ENCODE measurements around the gene ZMYND8.
A peak's percentile ranks its signal among the peaks of the same experiment; 100 is the strongest.
"Not testable (repeated sequence)": the region's sequence is repeated elsewhere in the genome, so short reads cannot be mapped to it uniquely, and the experiment has no call there.

Gene ZMYND8

DNA sequence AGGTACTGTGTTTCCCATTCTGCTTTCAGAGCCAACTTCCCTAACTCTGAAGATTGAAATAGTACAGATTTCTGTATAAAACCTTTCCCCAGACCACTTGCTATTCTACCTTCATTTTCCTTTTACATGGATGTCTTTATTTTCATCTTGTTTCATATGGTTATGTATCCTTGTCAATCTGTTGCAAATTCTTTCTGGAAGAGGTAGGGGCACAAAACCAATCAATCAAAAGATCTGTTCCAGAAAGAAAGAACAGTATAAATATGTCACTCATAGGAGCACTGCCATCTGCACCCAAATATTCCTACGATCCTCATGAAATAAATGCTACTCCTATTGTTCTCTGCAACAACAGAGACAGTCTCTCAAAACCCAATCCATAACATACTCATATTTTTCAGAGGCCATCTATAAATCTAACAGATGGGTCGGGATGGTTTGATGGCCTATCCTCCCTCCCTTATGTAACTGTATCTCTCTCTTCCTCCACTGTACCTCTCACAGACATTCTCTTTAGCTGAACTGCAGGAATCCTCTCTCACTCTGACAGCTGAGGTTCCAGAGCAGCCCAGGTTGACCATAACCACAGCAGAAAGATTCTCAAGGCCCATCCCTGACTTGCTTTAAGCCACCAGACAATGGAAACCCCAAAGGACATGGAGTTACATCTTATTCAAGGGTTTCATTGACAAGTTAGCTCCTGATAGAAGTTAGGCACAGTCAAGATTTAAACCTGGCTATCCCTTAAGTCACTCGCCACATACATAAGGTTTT lies 112.8 kb downstream of the ZMYND8 start:
- no peak for DNase-seq

DNA sequence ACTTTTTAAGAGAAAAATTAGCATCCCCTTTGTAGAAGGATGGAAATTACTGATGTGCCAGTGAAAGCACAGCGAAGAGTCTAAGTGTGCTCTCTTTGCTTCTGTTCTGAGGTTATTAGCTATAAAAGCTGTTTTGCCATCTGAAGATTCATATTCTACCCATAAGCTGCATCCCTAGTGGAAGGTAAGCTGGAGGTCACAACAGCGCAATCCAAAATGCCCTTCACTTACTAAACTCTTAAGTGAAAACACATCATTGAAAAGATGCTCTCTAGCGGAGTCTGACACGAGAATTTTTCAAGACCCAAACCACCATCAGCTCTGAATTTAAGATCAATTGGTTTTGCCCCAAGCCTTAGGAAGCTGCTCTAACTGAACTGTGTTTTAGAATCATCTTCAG lies 113.5 kb downstream of the ZMYND8 start:
- DNase-seq, result no peak

DNA sequence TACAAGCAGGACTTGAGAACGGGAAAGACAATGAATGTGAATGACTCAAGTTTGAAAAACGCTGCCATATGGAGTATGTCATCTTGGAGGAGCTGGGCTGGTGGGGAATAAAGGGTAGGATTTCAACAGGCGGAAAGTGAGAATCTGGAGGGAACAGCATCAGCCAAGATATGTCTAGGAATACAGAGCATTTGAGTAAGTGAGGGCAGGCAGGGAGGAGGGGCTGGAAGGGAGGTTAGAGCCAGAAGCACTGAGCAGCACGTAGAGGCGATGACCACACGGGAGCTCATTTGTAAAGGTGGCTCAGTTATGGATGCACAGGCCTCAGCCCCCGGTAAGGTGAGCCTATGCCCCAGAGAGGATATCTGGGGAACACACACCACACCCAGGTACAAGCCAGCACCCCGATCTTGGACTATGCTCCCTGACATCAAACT lies 115.1 kb downstream of the ZMYND8 start:
- peak; percentile 31 for DNase-seq

DNA sequence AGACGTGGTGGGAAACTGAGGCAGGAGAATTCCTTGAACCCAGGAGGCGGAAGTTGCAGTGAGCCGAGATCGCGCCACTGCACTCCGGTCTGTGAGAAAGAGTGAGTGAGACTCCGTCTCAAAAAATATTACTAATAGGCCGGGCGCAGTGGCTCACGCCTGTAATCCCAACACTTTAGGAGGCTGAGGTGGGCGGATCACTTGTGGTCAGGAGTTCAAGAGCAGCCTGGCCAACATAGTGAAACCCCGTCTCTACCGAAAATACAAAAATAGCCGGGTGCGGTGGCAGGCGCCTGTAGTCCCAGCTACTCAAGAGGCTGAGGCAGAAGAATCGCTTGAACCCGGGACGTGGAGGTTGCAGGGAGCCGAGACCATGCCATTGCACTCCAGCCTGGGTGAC lies 116.4 kb downstream of the ZMYND8 start:
- not testable (repeated sequence) for DNase-seq

DNA sequence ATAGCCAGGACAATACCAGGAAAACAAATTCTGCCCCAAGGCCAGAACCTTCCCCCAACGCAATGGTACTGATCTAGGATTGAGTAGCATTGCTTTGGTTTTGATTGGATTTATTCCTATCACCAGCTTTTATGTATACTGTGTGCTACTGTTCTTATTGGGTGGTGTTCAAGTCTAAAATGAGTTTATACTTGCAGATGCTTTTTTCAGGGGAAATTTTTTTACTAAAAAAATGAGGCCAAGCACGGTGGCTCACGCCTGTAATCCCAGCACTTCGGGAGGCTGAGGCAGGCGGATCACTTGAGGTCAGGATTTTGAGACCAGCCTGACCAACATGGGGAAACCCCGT lies 116.8 kb downstream of the ZMYND8 start:
- DNase-seq, result no peak

DNA sequence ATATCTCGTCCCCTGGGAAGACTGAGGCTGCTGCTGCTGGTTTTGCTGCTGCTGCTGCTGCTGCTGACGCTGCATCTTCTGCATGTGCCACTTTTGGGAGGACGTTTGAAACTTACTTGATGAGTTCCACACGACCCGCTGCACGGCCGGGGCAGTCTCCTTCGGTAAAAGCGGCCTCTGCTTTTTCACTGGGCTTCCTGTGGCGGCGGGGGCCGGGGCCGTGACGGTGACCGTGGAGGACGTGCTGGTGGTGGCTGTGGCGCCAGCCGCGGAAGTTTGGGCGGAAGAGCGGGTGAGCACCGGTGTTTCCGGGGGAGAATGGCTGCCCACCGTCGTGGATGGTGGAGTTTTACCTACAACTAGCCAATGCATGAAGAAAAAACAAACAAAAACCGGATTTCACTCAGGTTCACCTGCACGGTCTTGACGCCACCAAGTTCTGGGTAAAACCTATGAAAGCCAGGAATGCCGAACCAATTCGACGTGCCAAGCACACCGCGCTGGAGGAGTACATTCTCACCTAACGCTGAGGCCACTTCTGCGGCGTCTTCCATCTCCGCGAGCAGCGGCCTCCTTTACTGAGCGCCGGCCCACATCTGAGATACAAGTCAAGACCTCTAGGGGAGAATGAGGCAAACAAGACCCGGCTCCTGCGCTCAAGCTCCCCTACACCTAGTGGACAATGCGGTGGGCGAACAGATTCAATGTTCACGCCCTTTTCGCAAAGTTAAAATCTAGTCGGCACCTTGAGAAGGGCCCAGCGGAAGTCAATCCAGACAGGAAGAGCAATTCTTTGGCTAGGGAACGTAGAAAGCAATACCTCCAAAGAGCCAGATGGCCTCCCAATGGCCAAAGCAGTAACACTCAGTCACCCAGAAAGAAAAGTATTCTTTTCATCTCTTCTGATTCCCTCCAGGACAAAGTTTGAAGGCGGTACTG lies 117.5 kb downstream of the ZMYND8 start:
- no peak for DNase-seq

DNA sequence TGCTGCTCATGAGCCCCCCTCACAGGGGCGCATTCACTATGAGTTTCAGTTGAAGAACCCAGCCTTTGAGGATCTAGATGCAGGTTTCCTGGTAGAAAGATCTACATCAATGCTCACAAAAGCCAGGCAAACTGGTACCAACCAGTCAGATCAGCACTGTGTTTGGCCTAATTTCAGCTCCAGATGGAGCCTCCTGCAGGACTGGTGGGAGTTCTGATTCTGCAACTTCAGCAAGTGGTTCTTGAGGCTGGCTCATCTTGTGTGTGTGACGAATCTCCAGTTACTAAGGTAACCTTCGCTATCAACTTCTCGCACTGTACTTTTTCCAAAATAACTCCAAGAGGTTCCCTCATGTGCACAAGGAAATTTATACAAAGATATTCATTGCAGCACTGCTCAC lies 118.8 kb downstream of the ZMYND8 start:
- DNase-seq, result no peak

DNA sequence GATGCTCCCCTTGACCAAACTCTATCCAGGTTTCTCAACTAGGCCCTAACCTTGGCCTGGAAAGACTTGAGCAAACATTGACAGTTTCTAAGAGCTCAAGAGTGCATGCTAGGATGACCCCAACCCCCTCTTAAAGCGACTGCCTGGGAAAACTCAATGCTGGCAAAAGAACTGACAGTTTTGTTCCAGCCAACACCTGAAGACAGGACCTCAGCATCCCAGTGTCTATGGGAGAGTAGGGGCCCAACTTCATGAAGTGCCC lies 119.9 kb downstream of the ZMYND8 start:
- DNase-seq, result no peak

DNA sequence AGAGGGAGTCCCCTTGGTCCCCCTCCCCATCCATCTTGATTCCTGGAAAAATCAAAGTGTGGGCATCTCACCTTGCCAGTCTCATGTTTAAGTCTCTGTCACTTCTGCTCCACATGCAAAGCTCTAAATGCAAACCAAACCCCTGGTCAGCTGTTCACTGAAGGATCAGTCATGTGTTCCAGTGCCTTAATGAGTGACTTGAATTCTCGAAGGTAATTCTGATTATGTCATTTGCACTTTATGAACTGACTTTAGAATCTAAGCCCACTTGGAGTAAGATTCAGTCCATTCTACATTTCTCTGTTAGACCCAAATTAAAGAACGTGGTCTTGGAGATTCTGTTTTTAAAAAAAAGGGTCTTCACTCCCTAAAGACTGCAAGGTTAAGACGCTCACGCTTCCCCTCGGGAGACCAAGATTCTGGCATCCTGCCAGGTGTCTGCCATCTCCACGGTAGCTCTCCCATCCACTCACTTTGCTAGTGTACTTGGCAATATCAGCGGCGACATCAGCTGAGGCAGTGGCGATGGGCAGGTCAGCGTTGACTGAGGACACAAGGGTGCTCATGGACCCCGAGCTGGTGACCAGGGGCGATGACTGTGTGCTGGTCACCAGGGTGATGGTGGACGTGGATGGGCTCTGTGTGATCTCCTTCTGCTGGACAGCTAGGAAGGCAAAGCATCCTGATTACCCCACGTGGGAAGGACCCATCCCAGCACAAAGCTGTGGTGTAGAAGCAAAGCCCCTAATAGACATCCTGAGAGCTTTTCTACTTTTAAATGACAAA lies 120.5 kb downstream of the ZMYND8 start:
- no peak for DNase-seq

DNA sequence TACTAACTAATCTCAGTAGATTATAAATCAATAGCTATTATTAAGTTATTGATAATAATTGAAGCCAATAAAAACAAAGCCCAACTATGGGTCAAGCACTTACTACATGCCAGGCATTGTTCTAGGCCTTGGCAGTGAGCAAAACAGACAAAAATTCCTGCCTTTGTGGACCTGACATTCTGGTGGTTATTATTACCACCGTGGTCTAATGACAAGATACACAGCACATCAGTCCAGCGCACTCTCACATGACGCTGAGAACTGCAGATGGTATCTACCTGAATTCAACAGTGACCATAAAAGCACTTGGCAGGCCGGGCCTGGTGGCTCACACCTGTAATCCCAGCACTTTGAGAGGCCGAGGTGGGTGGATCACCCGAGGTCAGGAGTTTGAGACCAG lies 121.4 kb downstream of the ZMYND8 start:
- DNase-seq, result no peak

DNA sequence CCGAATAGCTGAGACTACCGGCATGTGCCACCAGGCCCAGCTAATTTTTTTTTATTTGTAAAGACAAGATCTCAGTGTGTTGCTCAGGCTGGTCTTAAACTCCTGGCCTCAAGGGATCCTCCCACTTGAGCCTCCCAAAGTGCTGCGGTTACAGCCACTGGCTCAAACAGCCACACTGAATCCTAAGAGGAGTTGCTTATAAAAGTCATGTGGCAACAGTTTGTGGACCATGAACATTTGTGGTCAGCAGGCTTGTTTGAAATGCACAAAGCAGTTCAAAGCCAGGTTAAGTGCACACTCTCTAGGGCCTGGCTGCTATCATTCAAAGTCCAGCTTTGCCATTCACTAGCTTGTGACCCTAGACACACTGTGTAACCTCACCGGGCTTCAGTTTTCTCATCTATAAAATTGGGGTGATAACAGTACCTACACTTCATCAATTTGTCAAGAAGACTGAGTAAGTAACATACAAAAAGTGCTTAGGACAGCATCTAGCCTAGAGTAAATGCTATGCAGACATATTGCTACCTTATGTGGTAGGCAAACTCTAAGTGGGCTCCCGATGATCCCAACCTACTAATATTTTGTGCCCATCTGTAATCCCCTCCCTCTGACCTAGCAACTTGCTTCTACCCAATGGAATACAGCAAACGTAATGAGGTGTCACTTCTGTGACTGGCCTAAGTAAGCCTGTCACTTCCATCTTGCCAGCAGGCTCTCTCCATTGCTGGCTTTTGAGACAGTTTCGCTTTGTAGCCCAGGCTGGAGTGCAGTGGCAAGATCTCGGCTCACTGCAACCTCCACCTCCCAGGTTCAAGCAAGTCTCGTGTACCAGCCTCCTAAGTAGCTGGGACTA lies 122.9 kb downstream of the ZMYND8 start:
- no peak for DNase-seq

DNA sequence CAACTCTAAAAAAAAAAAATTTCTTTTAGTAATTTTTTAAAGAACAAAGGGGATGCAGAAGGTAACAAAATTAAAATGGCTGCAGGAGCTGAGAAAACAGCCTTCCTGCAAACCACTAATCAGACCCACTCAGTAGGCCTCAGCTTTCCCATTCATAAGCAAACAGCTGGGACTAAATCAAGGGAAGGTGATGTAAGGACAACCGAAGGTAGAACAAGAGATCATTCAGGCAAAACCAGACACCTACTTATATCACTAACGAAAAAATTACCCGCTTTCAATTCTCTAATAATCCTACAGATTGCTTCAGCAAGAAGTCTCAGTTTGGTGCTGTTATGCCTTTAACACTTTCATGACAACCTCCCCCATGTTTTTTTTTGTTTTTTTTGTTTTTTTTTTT lies 124.0 kb downstream of the ZMYND8 start:
- DNase-seq, result no peak

DNA sequence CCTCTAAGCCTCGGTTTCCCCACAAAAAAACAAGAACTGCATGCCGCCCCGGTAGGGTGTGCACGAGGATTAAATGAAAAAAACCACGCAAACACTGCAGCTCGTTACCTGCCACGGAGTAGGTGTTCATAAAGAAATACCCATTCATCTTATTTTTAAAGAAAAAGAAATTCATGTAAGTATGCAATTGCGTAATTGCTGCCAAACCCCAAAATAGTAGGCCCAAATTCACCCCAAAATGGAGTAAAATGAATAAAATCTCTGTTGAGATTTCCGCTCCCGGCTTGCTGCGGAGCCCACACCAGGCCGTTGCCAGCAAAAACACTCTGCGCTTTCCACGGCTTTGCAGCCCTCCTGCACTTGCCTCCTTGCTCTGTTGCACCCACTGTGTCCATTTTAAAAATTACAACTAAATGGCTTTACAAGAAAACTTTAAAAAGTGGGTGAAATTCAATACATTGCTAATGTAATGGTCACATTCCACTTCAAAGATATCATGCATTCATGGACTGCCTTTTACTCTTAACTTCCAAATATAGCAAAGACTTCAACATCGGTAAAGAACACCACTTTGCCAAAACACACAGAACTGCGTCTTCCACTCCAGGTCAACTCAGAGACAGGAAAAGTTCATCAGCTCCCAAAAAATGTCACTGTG lies 125.0 kb downstream of the ZMYND8 start:
- peak; percentile 53 for DNase-seq

DNA sequence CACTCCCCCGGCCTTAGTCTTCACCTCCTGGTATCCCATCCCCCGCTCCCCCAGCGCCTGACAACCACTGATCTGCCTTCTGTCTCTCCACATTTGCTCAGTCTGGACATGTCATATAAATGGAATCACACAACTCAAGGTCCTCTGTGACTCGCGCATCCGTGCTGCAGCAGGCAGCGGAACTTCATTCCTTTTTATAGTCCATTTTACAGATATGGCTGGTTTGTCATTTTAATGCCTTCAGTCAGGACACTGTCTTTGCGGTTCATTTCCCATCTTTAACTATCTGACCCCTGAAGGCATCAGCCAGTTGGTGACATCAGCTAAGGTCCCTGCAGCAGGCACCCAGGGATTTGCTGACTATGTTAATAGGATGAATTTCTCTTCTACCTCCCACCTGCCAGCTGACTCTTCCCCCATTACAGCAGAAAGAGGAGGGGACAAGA lies 125.7 kb downstream of the ZMYND8 start:
- peak; percentile 39 for DNase-seq

DNA sequence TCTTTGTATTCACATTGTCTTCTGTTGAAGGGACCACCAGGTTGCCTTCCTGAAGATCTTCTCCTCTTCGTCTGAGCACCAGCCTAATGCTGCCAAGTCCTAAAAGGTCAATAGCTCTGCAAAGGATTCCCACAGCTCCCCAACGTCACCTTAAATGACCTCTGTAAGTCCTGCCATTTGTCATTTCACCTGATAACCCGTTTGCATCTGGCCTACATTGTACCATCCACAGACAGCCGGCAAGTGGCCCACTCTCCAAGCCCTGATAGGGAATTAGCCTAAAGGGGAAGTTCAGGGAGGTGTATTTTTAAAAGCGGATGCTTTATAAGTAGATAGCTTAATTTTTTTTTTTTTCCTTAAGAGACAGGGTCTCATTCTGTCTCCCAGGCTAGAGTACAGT lies 127.8 kb downstream of the ZMYND8 start:
- DNase-seq, result no peak

DNA sequence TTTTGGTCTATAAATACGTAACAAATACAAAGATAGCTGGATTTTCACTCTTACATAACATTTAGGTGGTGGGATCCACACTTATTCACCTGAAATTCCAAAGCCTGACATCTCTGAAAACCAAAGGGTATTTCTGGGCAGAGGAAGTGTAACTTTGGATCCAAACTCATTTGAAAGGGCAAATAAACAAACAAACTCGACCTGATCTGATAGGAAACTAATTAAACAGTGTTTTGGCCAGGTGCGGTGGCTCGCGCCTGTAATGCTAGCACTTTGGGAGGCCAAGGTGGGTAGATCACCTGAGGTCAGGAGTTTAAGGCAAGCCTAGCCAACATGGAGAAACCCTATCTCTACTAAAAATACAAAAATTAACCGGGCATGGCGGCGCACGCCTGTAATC lies 128.9 kb downstream of the ZMYND8 start:
- DNase-seq, result no peak

DNA sequence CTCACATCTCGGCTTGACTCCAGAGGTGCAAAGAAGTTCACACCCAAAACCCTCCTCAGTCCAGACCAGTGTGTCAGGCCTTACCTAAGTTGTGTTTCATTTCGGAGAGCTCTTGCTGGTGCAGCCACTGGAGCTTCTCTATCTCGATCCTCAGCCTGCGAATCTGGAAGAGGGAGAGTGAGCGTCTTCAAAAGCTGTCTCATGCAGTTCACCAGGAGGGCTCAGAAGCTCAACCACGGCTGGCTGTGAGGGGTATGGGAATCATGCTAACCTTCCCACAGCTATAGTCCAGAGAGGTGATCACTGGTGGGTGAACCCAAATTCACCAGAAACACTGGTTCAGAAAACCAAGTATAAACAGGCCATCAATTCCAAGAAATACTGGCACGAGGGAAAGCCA lies 129.4 kb downstream of the ZMYND8 start:
- DNase-seq, result no peak

DNA sequence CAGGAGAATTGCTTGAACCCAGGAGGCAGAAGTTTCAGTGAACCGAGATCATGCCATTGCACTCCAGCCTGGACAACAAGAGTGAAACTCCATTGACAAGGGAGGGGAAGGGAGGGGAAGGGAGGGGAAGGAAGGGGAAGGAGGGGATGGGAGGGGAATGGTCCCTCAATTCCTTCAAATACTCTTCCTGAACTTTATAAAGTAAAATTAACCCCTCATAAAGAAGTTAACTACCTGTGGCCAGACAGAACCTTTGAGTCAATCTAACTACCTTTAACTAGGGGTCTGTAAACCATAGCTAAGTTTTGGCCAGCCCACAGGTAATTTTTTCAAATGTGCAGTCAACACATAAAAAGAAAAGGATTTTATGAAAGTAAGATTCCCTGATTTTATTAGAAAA lies 131.0 kb downstream of the ZMYND8 start:
- no peak for DNase-seq

DNA sequence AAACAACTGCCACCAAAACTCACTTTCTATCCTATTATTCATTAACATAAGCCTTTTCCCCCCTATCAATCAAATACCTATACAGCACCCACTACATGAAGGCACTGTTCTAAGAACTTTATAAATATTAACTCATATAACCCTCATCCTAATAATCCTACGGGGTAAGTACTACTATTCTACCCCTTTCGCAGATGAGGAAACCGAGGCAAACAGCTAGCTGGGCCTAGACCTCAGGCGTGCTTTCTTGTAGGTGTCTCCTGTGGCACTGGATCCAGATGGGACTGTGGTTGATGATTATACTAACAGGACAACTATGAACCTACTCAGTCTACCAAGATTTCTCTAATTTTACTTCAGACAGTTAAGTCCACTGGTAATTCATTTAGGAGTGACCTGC lies 131.6 kb downstream of the ZMYND8 start:
- DNase-seq, result no peak

DNA sequence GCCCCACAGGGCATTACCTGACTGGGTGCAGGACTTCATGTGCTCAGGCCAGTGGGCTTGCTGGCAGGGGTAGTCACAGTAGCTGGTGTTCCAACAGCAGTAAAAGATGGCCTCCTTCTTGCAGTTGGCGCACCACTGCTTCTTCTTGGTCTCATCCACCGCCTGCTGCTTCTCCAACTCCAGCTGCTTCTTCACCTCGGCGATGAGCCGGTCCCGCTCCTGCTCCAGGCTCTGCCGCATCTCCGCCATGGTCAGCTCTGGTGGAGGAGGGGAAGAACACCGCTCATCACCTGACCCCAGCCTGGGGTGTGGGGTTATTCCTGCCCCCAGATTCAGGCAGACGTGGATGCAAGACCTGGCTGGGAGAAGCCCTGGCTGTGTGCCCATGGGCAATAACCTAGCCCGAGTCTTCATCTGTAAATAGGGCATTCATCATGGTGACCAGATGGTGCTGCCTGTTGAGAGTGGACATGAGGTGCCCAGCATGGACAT lies 132.2 kb downstream of the ZMYND8 start:
- DNase-seq, result no peak

DNA sequence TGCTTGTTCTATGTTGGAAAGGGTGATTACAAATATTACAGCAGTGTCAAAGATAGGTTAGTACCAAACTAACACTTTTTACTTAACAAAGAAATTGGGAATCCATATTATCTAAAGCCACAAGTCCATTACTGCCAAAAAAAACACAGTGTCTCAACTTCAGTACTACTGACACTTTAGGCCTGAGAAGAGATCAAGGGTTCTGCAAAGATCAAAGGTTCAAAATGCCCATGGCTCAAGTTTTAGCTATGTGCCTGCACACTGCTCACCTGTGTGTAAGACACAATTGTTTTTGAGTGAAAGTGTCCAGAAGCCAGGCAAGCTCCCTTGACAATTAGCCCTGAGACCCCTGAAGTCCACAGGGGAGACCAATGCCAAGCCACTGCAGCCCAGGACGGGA lies 132.6 kb downstream of the ZMYND8 start:
- DNase-seq, result no peak
